NCI-H82 treated with DMSO at 0.1 percent for 48 hours (cell line): ENCODE measurements around the gene CIP2A.

Source experiments
- DNase-seq: peaks from one replicate; lab custom pipeline; 2025; ENCODE audit not compliant: unreplicated experiment; lab: John Stamatoyannopoulos, UW

The CIP2A gene

DNA sequence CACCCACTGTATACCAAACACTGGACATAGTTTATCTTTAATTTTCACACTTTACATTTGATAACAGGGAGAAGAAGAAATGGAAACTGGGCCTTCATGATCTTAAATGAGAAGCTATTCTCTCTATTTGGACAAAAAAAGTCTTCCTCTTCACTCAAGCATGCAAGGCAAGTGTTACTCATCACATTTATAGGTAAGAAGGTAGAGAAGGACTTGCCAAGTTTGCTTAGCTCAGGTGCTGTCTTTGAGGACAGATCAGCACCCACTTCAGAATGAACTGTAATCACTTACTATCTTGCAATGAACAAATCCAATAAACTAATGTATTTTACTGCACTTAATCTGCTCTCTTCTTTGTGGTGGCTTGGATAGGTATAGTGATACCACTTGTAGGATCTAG is 77.7 kb downstream of the CIP2A start:
- DNase-seq = peak; percentile 29

- no peak for DNase-seq
Measured at GRCh38 chr3:108511055-108511454, 78.2 kb downstream of the CIP2A start.

GRCh38 chr3:108510496-108510895 is 78.7 kb downstream of the CIP2A start, which contains the start of gene MYH15:
Gene MYH15 (minus strand): TSS chr3:108510596. CDS start chr3:108510530, 66 bp downstream.
- DNase-seq = no peak

DNA sequence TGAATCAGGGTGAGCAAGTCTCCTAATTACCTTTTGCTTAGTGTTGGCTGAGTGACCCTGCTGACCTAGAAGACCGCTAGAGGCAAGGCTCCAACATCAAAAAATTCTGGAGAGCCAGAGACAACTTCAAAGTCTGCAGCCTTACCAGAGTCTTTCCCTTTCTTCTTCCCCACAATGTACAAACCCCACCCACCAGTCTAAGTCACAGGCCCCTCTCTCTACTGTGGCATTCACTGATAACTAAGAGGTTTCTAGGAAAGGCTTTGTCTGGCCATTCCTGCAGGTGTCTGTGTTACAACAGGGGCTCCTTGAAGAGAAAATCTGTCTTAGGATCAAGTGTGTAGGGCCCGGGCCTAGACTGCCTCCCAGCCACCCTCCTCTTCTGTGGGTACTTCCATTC is 79.4 kb downstream of the CIP2A start:
- no peak for DNase-seq

DNA sequence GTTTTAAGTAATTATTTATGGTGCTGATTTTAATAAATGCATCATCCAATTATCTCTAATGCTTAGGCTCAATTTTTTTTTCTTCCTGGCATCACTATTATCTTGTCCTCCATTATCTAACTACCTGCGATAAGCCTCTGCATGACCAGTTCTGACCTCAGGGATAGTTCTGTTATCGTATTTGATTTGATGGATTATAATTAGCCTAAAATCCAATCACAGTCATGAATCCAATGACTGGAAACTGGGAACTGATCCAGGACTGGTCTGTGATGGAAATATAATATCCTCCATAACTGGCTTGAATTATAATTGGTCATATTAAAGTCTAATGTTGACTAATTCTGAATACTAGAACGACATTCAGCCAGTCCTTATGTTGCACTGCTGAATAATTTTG is 80.0 kb downstream of the CIP2A start:
- DNase-seq = peak; percentile 30

GRCh38 chr3:108507902-108508301 is 81.3 kb downstream of the CIP2A start:
- no peak for DNase-seq

GRCh38 chr3:108505811-108506210 is 83.4 kb downstream of the CIP2A start:
- DNase-seq = no peak

- no peak for DNase-seq
Measured at GRCh38 chr3:108503722-108504121, 85.5 kb downstream of the CIP2A start.

DNA sequence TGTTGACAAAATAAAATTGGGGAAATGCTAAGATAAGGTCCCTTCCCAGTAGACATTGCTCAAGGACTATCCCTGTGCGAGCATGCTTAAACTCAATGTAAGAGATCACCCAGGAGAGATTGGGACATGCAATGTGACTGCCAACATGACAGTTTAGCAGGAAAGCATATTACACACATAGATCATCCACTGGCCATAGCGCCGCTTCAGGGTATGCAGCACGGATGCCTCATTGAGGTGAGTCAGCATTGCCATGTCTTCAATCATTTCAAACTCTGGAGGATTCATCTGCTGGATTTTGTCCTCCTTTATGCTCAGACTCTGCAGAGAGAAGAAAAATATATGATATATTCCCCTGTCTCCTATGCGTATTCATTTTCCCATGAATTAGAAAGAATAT is 87.7 kb downstream of the CIP2A start:
- no peak for DNase-seq

DNA sequence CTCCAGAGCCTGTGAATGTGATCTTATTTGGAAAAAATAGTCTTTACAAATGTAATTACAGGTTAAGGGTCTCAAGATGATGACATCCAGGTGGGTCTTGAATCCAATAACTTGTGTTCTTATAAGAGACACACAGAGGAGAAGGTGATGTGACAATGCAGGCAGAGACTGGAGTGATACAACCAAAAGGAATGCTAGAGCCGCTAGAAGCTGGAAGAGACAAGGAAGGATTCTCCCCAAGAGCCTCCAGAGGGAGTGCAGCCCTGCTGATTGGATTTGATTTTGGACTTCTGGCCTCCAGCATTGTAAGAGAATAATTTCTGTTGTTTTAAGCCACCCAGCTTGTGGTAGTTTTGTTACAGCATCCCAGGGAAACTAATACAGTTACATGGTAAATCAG is 88.5 kb downstream of the CIP2A start:
- DNase-seq = no peak
